Measurements from ENCODE around the gene ZNF48. TPM values are rescaled to one million over a fixed set of nuclear protein-coding genes. Genes with fewer than 3 reads are reported as not detected.

ZNF48 gene
- total RNA-seq: 5.3 TPM
- long read RNA-seq: 0 reads

DNA sequence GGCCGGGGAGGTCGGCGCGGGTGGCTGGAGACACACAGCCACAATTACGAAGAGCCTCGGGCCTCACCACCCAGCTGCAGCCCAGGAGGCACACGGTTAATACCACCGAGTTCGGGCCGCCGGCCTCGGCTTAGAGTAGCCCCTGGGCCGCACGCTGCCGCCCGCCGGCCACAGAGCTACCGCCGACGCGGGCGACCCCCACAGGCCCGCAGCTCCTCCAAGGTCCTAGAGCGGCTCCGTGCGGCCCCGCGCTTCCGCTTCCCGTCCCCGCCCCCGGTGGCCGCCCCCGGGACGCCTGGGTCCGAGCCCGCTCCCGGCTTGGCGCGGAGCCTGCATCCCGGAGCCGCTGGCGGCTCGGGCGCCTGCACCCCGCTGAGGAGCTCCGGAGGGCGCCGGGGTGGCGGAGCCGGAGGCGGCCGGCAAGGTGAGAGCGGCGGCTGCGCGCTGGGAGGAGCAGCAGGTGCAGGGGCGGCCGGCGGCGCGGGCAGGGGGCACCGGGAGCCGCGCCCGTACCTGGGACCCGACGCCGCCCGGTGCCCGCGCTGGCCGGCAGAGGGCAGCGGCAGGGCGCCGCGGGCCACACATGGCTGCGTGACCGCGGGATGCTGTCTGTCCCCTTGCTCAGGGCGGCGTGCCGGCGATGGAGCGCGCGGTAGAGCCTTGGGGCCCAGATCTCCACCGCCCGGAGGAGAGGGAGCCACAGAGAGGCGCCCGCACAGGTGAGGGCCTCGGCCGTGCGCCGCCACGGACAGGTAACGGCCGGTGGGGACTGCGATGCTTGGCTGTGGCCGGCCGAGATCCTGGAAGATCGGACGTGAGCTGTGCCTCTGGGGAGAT is at the start of gene ZNF48:
Gene ZNF48, plus strand, starts transcription at position 266 of the 837 bp plus-strand sequence. Its CDS starts 375 bp downstream, at position 641.
- peak; percentile 93 for DNase-seq (ENCODE audit: low spot score)

GRCh38 chr16:30346286-30346685 is 48.9 kb upstream of the ZNF48 start:
- no peak for DNase-seq (ENCODE audit: low spot score)

DNA sequence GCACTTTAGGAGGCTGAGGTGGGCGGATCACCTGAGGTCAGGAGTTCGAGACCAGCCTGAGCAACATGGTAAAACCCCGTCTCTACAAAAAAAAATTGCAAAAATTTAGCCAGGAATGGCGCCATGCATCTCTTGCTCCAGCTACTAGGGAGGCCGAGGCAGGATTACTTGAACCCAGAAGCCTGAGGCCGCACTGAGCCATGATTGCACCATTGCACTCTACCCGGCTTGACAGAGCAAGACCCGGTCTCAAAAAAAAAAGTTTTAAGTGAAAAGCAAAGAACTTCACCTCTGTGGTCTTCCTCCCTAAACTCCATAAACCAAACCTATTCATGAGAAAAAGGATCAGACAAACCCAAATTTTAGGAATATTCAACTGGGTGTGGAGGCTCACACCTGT is 47.1 kb upstream of the ZNF48 start:
- DNase-seq (ENCODE audit: low spot score): peak; percentile 57

- no peak for DNase-seq (ENCODE audit: low spot score)
These were observed 46.3 kb upstream of the ZNF48 start for GRCh38 chr16:30348929-30349328.

DNA sequence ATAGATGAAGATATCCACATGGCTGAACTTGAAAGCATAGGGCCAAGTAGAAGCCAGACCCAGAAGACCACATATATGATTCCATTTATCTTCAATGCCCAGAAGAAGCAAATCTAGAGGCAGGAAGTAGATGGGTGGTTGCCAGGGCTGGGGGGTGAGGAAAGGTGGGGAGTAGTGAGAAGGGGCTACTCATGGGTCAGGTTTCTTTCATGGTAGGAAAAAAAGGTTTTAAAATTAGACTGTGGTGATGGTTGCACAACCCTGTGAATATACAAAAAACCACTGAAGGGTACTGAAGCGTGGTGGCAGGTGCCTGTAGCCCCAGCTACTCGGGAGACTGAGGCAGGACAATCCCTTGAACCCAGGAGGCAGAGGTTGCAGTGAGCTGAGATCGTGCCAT is 45.5 kb upstream of the ZNF48 start:
- DNase-seq (ENCODE audit: low spot score): no peak

DNA sequence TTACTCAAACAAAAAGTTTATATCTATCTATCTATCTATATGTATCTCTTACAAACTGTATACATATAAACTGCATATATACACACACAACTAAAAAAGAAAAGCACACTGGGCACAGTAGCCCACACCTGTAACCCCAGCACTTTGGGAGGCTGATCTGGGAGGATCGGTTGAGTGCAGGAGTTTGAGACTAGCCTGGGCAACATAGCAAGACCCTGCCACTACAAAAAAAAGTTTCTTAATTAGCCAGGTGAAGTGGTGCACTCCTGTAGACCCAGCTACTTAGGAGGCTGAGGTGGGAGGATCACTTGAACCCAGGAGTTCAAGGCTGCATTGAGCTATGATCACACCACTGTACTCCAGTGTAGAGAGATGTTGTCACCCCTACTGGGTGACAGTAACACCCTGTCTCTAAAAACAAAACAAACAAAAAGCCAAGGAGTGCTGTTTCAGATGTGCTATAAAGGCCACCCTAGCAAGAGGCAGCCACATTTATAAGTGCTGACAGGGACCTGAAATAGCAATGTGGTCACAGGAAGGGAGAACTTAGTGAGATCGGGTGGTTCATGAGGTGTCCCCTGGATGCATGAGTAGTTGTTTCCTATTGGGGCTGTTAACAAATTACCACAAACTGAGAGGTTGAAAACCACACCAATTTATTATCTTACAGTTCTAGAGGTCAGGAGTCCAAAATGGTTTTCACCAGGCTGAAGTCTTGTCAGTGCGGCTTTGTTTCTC is 44.9 kb upstream of the ZNF48 start:
- DNase-seq (ENCODE audit: low spot score): no peak

- DNase-seq (ENCODE audit: low spot score): no peak
These were observed 44.2 kb upstream of the ZNF48 start for GRCh38 chr16:30351001-30351441.

- no peak for DNase-seq (ENCODE audit: low spot score)
These were observed 43.4 kb upstream of the ZNF48 start for GRCh38 chr16:30351586-30352419.

DNA sequence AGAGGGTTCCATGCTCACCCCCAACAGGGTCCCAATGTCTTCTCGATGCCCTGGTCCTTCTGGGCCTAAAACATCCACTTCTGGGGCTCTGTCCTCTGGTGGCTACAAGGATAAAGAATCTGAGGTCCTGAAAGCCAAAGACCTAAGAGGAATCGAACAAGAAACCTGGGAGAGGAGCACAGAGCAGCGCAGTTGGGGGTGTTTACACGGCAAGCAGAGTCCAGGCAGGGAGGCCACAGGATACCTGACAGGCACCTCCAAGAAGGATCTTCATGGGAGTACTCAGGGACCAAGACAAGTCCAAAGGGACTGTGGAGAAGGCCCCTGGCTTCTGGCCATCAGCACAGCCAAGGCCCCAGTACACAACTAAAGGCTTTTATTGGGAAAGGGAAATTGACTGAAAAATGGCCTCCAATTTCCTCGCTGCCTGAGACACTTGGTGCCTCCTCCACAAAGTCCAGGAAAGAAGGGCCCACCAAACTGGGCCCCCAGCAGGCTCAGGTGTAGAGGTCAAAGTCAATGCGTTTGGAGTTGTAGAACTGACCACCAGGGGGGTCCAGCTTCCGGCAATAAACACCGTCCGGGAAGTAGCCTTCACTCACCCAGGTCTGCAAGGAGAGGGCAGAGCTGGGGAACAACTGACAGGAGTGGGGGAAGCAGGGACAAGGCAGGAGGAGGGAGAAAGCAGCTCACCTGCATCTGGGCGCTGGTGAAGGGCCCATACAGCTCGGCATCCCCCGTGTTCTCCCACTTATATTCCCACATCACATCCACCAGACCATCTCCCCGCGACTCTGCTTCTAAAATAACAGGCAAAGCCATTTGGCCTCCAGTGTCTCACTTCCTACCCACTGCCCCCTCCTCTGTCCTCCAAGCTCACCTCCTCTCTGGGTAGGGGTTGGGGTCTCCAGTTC is 42.5 kb upstream of the ZNF48 start:
- no peak for DNase-seq (ENCODE audit: low spot score)

DNA sequence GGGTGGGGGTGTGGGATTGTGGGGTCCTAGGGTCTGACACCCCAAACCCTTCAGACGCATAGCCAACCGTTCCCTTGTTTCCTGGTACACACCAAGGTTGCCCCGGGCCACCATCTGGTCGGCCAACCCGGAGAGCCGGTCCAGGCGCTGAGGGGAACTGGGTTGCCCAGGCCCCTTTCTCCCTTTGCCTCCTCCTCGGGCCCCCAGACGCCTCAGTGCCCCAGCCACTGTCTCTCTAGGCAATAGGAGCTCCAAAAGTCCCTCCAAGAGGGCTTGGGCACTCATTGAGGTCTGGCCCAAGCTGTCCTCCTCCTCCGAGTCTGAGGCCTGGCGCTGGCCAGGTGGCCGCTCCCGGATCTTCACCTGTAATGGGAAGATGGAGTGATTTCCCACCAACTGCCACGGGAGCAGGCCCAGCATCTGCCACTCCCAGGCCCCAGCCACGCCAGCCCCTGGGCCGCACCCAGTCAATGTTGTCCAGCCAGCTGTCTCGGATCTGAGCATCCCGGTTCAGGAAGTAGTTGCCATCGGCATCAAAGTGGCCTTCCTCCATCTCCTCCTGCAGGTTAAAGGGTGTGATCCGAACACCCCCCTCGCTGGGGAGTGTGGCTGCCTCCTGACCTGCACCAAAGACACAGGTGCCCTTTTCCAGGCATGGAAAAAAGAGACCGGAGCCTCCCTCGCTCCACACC is 41.6 kb upstream of the ZNF48 start:
- no peak for DNase-seq (ENCODE audit: low spot score)

GRCh38 chr16:30354423-30355143 is 40.6 kb upstream of the ZNF48 start:
- no peak for DNase-seq (ENCODE audit: low spot score)

- DNase-seq (ENCODE audit: low spot score): peak; percentile 98
These were observed 39.9 kb upstream of the ZNF48 start, which contains the start of gene CD2BP2 for GRCh38 chr16:30355144-30355953. Gene CD2BP2, minus strand, starts transcription at chr16:30355308. Its CDS starts 627 bp downstream, at chr16:30354681.

- DNase-seq (ENCODE audit: low spot score): no peak
These were observed 39.3 kb upstream of the ZNF48 start for GRCh38 chr16:30355954-30356308.

DNA sequence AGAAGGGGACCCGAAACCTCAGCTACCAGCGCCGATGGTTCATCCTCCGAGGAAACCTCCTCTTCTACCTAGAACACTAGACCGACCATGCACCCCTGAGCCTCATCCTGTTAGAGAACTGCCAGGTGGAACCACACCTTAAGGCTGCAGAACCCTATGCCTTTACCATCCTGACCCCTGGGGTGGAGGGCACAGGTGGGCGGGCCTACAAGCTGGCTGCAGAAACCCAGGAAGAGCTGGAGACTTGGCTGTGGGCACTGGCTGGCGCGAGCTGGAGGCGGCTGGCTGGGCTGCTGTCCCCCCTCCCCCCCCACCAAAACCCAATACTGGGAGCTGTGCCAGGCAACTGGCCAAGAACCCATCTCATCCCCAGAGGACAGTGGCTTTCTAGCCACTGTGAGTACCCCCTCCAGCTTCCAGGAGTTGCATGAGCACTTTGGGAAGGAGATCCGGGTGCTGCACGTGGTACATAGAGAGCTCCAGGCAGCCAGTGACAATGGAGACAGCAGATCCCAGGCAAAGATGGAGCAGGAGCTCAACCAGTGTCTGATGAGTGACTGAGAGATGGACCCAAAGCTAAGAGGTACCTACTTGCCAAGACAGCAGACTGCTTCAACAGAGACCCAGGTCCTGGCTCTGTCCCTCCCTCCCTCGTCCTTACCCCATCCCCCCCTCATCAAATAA is 38.7 kb upstream of the ZNF48 start:
- DNase-seq (ENCODE audit: low spot score): no peak

DNA sequence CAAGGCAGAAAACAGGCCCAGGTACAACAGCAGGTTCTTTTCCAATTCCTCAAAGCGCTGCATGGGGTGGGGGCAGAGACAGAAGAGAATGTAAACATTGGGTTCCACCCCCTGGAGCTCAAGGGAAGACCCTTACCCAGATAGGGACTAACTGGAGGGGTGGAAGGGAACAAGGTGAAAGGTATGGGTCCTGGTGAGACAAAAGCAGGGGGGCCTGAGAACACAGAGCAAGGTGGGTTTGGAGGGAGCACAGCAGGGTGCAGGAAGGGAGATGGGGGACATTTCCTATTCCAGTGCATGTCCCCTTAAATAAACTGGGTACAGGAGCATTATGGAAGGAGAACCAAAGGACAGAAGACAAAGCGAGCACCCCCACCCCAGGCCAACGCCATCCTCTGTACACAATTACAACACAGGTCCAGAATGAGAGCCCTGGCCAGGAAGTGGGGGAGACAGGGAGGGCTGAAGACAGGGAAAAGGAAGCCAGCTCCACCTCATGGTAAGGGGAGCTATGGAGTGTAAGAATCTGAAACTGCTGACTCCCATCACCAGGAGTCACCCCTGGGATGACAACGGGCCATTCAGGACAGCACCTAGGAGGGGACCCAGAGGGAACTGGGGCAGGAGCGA is 38.0 kb upstream of the ZNF48 start:
- DNase-seq (ENCODE audit: low spot score): no peak

DNA sequence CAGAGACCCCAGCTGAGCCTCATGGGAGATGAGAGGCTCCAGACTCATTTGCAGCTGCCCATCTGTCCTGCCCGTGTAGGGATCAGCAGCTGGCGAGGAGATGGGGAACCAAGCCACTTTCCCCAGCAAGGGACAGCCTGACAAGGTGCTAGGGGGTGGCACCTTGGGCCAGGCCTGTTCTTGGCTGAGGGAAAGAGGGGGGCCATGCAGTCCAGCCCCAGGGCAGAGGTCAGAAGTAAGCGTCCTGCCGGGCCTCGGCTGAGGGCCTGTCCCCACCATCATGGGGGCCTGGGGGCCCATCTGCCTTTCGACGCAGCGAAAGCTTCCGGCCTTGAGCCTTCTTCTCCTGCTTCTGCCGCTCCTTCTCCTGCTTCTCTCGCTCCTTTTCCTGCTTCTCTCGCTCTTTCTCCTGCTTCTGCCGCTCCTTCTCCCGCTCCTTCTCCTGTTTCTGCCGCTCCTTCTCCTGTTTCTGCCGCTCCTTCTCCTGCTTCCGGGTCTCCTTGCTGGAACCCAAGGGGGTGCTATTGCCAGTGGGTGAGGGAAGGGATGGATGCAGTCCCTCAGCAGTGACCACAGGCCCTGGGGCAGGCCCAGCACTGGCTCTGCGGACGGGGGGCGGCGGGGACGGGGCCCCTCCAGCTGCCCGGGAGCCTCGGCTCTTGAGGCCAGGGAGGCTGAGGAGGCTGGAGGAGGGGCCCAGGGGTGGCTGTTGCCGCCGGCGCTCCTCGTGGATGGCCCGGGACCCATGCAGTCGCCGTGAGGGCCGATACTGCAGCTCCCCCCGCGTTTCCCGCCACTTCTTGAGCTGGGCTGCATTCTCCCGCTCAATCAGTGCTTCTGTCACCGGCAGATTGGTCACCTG is 37.3 kb upstream of the ZNF48 start:
- no peak for DNase-seq (ENCODE audit: low spot score)
